ENCODE measurements around the gene PRDM16.

- no peak for TF ChIP-seq POLR2A (IDR thresholded peaks at IDR 0.05; ENCODE audit: borderline replicate concordance, extremely low read depth, insufficient read depth, insufficient read length)
- no peak for TF ChIP-seq CTCF (IDR thresholded peaks at IDR 0.05 in 2 of 3, conservative IDR thresholded peaks at IDR 0.05 in 1 of 3; ENCODE audit: borderline replicate concordance in 1 of 3, insufficient read depth in 1 of 3, low read depth in 2 of 3, low read length in 2 of 3)
- no peak for TF ChIP-seq EZH2 (IDR thresholded peaks at IDR 0.05)
- TF ChIP-seq REST (IDR thresholded peaks at IDR 0.05; ENCODE audit: low read depth), result no peak
- TF ChIP-seq YY1 (IDR thresholded peaks at IDR 0.05; ENCODE audit: extremely low read depth, insufficient replicate concordance, low read depth, low read length), result no peak
- no peak for TF ChIP-seq POLR2AphosphoS5 (IDR thresholded peaks at IDR 0.05; ENCODE audit: low read depth, low read length)
These were observed 274.0 kb downstream of the PRDM16 start for GRCh38 chr1:3342960-3343359.
